ENCODE measurements around the gene DKKL1.
"Not testable (repeated sequence)": the region's sequence is repeated elsewhere in the genome, so short reads cannot be mapped to it uniquely, and the experiment has no call there.

DNA sequence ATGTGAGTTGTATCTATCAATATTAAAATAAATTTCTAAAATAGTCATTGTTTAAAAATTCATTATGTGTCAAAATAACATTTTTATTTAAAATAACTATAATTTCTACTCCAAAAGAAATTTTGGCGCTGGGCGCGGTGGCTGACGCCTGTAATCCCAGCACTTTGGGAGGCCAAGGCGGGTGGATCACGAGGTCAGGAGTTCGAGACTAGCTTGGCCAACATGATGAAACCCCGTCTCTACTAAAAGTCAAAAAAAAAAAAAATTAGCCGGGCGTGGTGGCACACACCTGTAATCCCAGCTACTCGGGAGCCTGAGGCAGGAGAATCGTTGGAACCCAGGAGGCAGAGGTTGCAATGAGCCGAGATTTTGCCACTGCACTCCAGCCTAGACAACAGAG is 37.9 kb upstream of the DKKL1 start:
- TF ChIP-seq, protein P1, sequence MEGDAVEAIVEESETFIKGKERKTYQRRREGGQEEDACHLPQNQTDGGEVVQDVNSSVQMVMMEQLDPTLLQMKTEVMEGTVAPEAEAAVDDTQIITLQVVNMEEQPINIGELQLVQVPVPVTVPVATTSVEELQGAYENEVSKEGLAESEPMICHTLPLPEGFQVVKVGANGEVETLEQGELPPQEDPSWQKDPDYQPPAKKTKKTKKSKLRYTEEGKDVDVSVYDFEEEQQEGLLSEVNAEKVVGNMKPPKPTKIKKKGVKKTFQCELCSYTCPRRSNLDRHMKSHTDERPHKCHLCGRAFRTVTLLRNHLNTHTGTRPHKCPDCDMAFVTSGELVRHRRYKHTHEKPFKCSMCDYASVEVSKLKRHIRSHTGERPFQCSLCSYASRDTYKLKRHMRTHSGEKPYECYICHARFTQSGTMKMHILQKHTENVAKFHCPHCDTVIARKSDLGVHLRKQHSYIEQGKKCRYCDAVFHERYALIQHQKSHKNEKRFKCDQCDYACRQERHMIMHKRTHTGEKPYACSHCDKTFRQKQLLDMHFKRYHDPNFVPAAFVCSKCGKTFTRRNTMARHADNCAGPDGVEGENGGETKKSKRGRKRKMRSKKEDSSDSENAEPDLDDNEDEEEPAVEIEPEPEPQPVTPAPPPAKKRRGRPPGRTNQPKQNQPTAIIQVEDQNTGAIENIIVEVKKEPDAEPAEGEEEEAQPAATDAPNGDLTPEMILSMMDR (IDR thresholded peaks at IDR 0.05), result not testable (repeated sequence)
- TF ChIP-seq POLR2AphosphoS5 (IDR thresholded peaks at IDR 0.05; ENCODE audit: low read depth, low read length); SIN3A (IDR thresholded peaks at IDR 0.05; ENCODE audit: borderline replicate concordance, insufficient read depth, low read depth, low read length); TCF7L2 (IDR thresholded peaks at IDR 0.05; ENCODE audit: low read depth, low read length): not testable (repeated sequence)
- TF ChIP-seq, protein P2, sequence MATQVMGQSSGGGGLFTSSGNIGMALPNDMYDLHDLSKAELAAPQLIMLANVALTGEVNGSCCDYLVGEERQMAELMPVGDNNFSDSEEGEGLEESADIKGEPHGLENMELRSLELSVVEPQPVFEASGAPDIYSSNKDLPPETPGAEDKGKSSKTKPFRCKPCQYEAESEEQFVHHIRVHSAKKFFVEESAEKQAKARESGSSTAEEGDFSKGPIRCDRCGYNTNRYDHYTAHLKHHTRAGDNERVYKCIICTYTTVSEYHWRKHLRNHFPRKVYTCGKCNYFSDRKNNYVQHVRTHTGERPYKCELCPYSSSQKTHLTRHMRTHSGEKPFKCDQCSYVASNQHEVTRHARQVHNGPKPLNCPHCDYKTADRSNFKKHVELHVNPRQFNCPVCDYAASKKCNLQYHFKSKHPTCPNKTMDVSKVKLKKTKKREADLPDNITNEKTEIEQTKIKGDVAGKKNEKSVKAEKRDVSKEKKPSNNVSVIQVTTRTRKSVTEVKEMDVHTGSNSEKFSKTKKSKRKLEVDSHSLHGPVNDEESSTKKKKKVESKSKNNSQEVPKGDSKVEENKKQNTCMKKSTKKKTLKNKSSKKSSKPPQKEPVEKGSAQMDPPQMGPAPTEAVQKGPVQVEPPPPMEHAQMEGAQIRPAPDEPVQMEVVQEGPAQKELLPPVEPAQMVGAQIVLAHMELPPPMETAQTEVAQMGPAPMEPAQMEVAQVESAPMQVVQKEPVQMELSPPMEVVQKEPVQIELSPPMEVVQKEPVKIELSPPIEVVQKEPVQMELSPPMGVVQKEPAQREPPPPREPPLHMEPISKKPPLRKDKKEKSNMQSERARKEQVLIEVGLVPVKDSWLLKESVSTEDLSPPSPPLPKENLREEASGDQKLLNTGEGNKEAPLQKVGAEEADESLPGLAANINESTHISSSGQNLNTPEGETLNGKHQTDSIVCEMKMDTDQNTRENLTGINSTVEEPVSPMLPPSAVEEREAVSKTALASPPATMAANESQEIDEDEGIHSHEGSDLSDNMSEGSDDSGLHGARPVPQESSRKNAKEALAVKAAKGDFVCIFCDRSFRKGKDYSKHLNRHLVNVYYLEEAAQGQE (IDR thresholded peaks at IDR 0.05; ENCODE audit: insufficient read depth in 1 of 2, low read depth in 2 of 2, low read length in 1 of 2), result not testable (repeated sequence)

All from Panc1 (cell line).